HepG2 (cell line): Measurements from ENCODE around the gene KCNB1.

ENCODE experiments used
- CC2D1A ChIP-seq: sonication (generic); formaldehyde crosslinking; IDR thresholded peaks from 2 replicates; pipeline ENCODE4 v1.8.1; 2023; ENCODE audit warnings: mild to moderate bottlenecking, missing genetic modification reagents
- MYC ChIP-seq: sonication (generic); formaldehyde crosslinking; IDR thresholded peaks from 2 replicates; pipeline ENCODE4 v1.9.0; 2021; ENCODE audit warnings: missing genetic modification reagents, borderline replicate concordance
- RXRA ChIP-seq: sonication (generic); formaldehyde crosslinking; IDR thresholded peaks from 2 replicates; pipeline ENCODE4 v1.5.1; 2020; ENCODE audit warnings: missing genetic modification reagents
- ZFP36L2 ChIP-seq: sonication (generic); formaldehyde crosslinking; IDR thresholded peaks from 2 replicates; pipeline ENCODE4 v1.4.0; 2020; ENCODE audit warnings: missing genetic modification reagents
- ZNF30 ChIP-seq: sonication (generic); formaldehyde crosslinking; IDR thresholded peaks from 2 replicates; pipeline ENCODE4 v1.5.0; 2020; ENCODE audit warnings: mild to moderate bottlenecking, missing genetic modification reagents
- TF ChIP-seq, protein P1 (sequence below): sonication (generic); formaldehyde crosslinking; IDR thresholded peaks from 2 replicates; pipeline ENCODE4 v1.8.0; 2022; ENCODE audit warnings: mild to moderate bottlenecking, missing genetic modification reagents, moderate library complexity

DNA sequence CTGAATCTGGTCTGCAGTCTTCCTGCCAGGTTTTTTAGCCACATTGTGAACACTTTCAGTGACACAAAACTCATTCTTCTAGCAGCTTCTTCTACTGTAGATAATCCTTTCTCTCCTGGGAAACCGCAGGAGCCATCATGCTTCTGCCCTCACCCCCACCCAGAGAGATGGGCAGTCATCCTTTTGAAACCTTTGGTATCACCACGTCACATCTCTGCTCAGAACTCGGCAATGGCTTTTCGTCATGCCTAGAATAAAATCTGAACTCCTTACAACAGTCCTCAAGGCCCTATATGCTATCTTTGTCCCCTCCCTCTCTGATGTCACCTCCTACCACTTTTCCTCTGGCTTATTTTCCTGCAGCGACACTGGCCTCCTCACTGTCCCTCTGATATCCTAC is 158.2 kb downstream of the KCNB1 start:
- TF ChIP-seq, protein P1, sequence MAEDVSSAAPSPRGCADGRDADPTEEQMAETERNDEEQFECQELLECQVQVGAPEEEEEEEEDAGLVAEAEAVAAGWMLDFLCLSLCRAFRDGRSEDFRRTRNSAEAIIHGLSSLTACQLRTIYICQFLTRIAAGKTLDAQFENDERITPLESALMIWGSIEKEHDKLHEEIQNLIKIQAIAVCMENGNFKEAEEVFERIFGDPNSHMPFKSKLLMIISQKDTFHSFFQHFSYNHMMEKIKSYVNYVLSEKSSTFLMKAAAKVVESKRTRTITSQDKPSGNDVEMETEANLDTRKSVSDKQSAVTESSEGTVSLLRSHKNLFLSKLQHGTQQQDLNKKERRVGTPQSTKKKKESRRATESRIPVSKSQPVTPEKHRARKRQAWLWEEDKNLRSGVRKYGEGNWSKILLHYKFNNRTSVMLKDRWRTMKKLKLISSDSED (CRISPR knock-in tag), result no peak
- no peak for TF ChIP-seq ZFP36L2 (CRISPR knock-in tag)
- TF ChIP-seq MYC (CRISPR knock-in tag), result no peak
- TF ChIP-seq RXRA, result no peak
- TF ChIP-seq CC2D1A (CRISPR knock-in tag), result no peak
- TF ChIP-seq ZNF30 (CRISPR knock-in tag), result no peak
